ENCODE data around the gene ANOS1.

ANOS1 gene

GRCh38 chrX:8737883-8738282 lies 5.9 kb upstream of the ANOS1 start:
- Histone ChIP-seq H2AK5ac (ENCODE audit: low read length) (no peak overlapping the region), H3K36me3 (ENCODE audit: control insufficient read depth in 1 of 2, insufficient read depth in 2 of 2, low read length in 2 of 2) (no peaks in the 10 kb centered on the region), H2BK12ac (ENCODE audit: low read length) (no peak overlapping the region), H3K18ac (ENCODE audit: low read length) (no peak overlapping the region), H2BK120ac (ENCODE audit: insufficient read depth, low read length, poor library complexity) (no peak overlapping the region), H3K4me1 (ENCODE audit: control insufficient read depth in 1 of 2, insufficient read depth in 2 of 2, low read length in 2 of 2) (no peaks in the 10 kb centered on the region), H2AFZ (ENCODE audit: insufficient read depth, low read length, poor library complexity) (no peak overlapping the region), H4K8ac (ENCODE audit: low read depth, low read length) (no peak overlapping the region), H3K27me3 (ENCODE audit: insufficient read depth, low read length) (no peaks in the 10 kb centered on the region), H3K27ac (ENCODE audit: low read depth, low read length) (no peak overlapping the region), H3K23ac (ENCODE audit: low read length) (no peak overlapping the region), H3K4me2 (ENCODE audit: low read length) (no peak overlapping the region), H4K12ac (ENCODE audit: low read depth, low read length) (no peak overlapping the region), H4K91ac (ENCODE audit: low read depth, low read length) (no peak overlapping the region), H3K14ac (ENCODE audit: low read length) (no peak overlapping the region), H2BK5ac (ENCODE audit: low read depth, low read length, poor library complexity) (no peak overlapping the region), H3K9ac (ENCODE audit: low read length) (no peak overlapping the region), H3K79me2 (ENCODE audit: control insufficient read depth, insufficient read depth, low read length, poor library complexity) (no peaks in the 10 kb centered on the region), H3K4ac (ENCODE audit: low read depth, low read length) (no peak overlapping the region), H3K4me3 (ENCODE audit: low read depth, low read length) (no peak overlapping the region), H3K79me1 (ENCODE audit: low read length) (no peaks in the 10 kb centered on the region), H3K9me3 (ENCODE audit: insufficient read depth, low read depth, low read length) (no peaks in the 10 kb centered on the region)
- no CpG with 5 or more reads among the region's 9 CpGs for WGBS (ENCODE audit: extremely low coverage, insufficient coverage, insufficient read length)
- DNase-seq, result no peak

DNA sequence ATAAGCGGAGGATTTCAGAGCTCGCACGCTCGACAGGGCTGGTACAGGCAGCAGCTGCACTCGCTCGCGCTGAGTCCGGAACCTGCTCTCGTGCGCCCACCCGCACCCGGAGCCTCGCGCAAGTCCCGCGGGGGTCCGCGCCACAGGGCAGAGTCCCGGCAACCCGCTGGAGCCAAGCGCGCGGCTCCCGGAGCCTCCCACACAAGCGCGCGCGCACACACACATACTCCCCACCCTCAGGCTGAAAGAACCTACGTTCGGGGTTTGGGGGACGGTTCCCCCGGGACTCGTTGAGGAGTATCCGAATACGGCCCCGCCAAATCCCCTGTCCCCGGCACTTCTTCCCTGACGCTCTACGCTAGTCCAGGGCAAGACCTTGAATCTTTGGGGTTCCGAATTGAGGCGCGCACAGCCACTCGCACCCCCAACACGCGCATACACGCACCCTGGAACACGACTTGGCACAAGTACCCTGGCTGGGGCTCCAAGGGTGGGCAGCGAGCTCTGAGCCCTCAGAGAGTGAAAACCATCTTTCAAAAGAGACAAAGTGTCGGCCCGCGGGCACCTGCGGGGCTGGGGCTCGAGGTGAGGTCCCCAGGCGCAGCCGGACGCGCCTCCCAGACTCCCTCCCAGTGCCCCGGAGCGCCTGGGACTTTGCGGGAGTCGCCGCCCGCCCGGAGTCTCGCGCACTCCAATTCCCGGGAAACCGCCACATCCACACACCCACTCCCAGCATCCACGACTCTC lies 952 bp downstream of the ANOS1 start:
- H3K4me3 ChIP-seq (ENCODE audit: low read depth, low read length), result peak overlapping the region; percentile 74
- peaks cover 2 to 9% of the 10 kb centered on the region in 2 experiments for H3K4me1 ChIP-seq (ENCODE audit: control insufficient read depth in 1 of 2, insufficient read depth in 2 of 2, low read length in 2 of 2)
- no peak overlapping the region for H3K27ac ChIP-seq (ENCODE audit: low read depth, low read length)

DNA sequence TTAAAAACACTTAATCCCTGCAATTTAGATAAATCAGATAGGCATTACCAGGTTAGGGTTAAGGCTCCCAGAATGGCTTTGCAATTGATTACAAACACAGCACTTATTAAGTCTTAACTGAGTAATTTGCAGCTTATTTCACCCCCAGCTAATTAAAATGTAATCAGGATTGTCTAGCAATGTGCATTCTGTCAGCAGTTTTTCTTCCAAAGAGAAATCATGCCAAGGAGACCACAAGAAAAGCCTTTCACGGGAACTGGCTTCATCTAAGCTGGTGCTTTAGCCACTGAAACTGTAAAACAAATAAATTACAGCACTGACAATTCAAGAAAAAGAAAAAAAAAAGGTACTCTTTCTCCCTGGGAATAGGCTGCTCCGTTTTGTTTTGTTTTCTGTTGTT lies 2.1 kb downstream of the ANOS1 start:
- Histone ChIP-seq H3K4me1 (ENCODE audit: control insufficient read depth in 1 of 2, insufficient read depth in 2 of 2, low read length in 2 of 2) (peaks cover 2 to 9% of the 10 kb centered on the region in 2 experiments), H3K4ac (ENCODE audit: low read depth, low read length) (no peak overlapping the region), H4K12ac (ENCODE audit: low read depth, low read length) (no peak overlapping the region), H2AK5ac (ENCODE audit: low read length) (no peak overlapping the region), H4K8ac (ENCODE audit: low read depth, low read length) (no peak overlapping the region), H3K79me1 (ENCODE audit: low read length) (no peaks in the 10 kb centered on the region), H3K36me3 (ENCODE audit: control insufficient read depth in 1 of 2, insufficient read depth in 2 of 2, low read length in 2 of 2) (no peaks in the 10 kb centered on the region), H2AFZ (ENCODE audit: insufficient read depth, low read length, poor library complexity) (no peak overlapping the region), H3K4me3 (ENCODE audit: low read depth, low read length) (no peak overlapping the region), H3K14ac (ENCODE audit: low read length) (no peak overlapping the region), H2BK5ac (ENCODE audit: low read depth, low read length, poor library complexity) (no peak overlapping the region), H3K18ac (ENCODE audit: low read length) (no peak overlapping the region), H3K4me2 (ENCODE audit: low read length) (no peak overlapping the region), H3K27ac (ENCODE audit: low read depth, low read length) (no peak overlapping the region), H2BK12ac (ENCODE audit: low read length) (no peak overlapping the region), H3K9me3 (ENCODE audit: insufficient read depth, low read depth, low read length) (no peaks in the 10 kb centered on the region), H4K91ac (ENCODE audit: low read depth, low read length) (no peak overlapping the region), H3K23ac (ENCODE audit: low read length) (no peak overlapping the region), H3K9ac (ENCODE audit: low read length) (no peak overlapping the region), H3K79me2 (ENCODE audit: control insufficient read depth, insufficient read depth, low read length, poor library complexity) (no peaks in the 10 kb centered on the region), H3K27me3 (ENCODE audit: insufficient read depth, low read length) (no peaks in the 10 kb centered on the region), H2BK120ac (ENCODE audit: insufficient read depth, low read length, poor library complexity) (no peak overlapping the region)
- no peak for DNase-seq
- WGBS (ENCODE audit: extremely low coverage, insufficient coverage, insufficient read length), result no CpG with 5 or more reads among the region's 2 CpGs

More for the DNA sequence above, 952 bp downstream of the ANOS1 start:
- no peak overlapping the region for H4K91ac ChIP-seq (ENCODE audit: low read depth, low read length)
- H2AFZ ChIP-seq (ENCODE audit: insufficient read depth, low read length, poor library complexity), result no peak overlapping the region
- no peaks in the 10 kb centered on the region for H3K27me3 ChIP-seq (ENCODE audit: insufficient read depth, low read length)
- H4K12ac ChIP-seq (ENCODE audit: low read depth, low read length), result no peak overlapping the region
- no peaks in the 10 kb centered on the region for H3K79me1 ChIP-seq (ENCODE audit: low read length)
- H2BK5ac ChIP-seq (ENCODE audit: low read depth, low read length, poor library complexity), result no peak overlapping the region
- no peak overlapping the region for H4K8ac ChIP-seq (ENCODE audit: low read depth, low read length)
- no peak overlapping the region for H3K23ac ChIP-seq (ENCODE audit: low read length)
- H3K4me2 ChIP-seq (ENCODE audit: low read length), result peak overlapping the region; percentile 87
- no peak overlapping the region for H2BK120ac ChIP-seq (ENCODE audit: insufficient read depth, low read length, poor library complexity)
- H2AK5ac ChIP-seq (ENCODE audit: low read length), result no peak overlapping the region
- WGBS (ENCODE audit: extremely low coverage, insufficient coverage, insufficient read length), result no CpG with 5 or more reads among the region's 69 CpGs
- H3K9ac ChIP-seq (ENCODE audit: low read length), result no peak overlapping the region
- H3K18ac ChIP-seq (ENCODE audit: low read length), result no peak overlapping the region
- H3K9me3 ChIP-seq (ENCODE audit: insufficient read depth, low read depth, low read length), result no peaks in the 10 kb centered on the region
- H3K79me2 ChIP-seq (ENCODE audit: control insufficient read depth, insufficient read depth, low read length, poor library complexity), result no peaks in the 10 kb centered on the region
- H3K36me3 ChIP-seq (ENCODE audit: control insufficient read depth in 1 of 2, insufficient read depth in 2 of 2, low read length in 2 of 2), result no peaks in the 10 kb centered on the region
- no peak for DNase-seq
- no peak overlapping the region for H2BK12ac ChIP-seq (ENCODE audit: low read length)
- no peak overlapping the region for H3K4ac ChIP-seq (ENCODE audit: low read depth, low read length)
- no peak overlapping the region for H3K14ac ChIP-seq (ENCODE audit: low read length)

GRCh38 chrX:8728932-8729535 lies 2.9 kb downstream of the ANOS1 start:
- Histone ChIP-seq H2AFZ (ENCODE audit: insufficient read depth, low read length, poor library complexity) (no peak overlapping the region), H3K36me3 (ENCODE audit: control insufficient read depth in 1 of 2, insufficient read depth in 2 of 2, low read length in 2 of 2) (no peaks in the 10 kb centered on the region), H3K4me2 (ENCODE audit: low read length) (no peak overlapping the region), H4K12ac (ENCODE audit: low read depth, low read length) (no peak overlapping the region), H3K27ac (ENCODE audit: low read depth, low read length) (no peak overlapping the region), H4K8ac (ENCODE audit: low read depth, low read length) (no peak overlapping the region), H3K23ac (ENCODE audit: low read length) (no peak overlapping the region), H2BK120ac (ENCODE audit: insufficient read depth, low read length, poor library complexity) (no peak overlapping the region), H3K9me3 (ENCODE audit: insufficient read depth, low read depth, low read length) (no peaks in the 10 kb centered on the region), H3K14ac (ENCODE audit: low read length) (no peak overlapping the region), H3K18ac (ENCODE audit: low read length) (no peak overlapping the region), H2BK5ac (ENCODE audit: low read depth, low read length, poor library complexity) (no peak overlapping the region), H2BK12ac (ENCODE audit: low read length) (no peak overlapping the region), H3K4me3 (ENCODE audit: low read depth, low read length) (no peak overlapping the region), H3K79me2 (ENCODE audit: control insufficient read depth, insufficient read depth, low read length, poor library complexity) (no peaks in the 10 kb centered on the region), H3K9ac (ENCODE audit: low read length) (no peak overlapping the region), H4K91ac (ENCODE audit: low read depth, low read length) (no peak overlapping the region), H3K4me1 (ENCODE audit: control insufficient read depth in 1 of 2, insufficient read depth in 2 of 2, low read length in 2 of 2) (peaks cover 2 to 9% of the 10 kb centered on the region in 2 experiments), H3K27me3 (ENCODE audit: insufficient read depth, low read length) (no peaks in the 10 kb centered on the region), H2AK5ac (ENCODE audit: low read length) (no peak overlapping the region), H3K4ac (ENCODE audit: low read depth, low read length) (no peak overlapping the region), H3K79me1 (ENCODE audit: low read length) (no peaks in the 10 kb centered on the region)
- peak; percentile 39 to 53 for DNase-seq
- WGBS (ENCODE audit: extremely low coverage, insufficient coverage, insufficient read length), result no CpG with 5 or more reads among the region's 11 CpGs
